ENCODE measurements around the gene REXO4. TPM values are rescaled to one million over a fixed set of nuclear protein-coding genes. Genes with fewer than 3 reads are reported as not detected.
A peak's percentile ranks its signal among the peaks of the same experiment; 100 is the strongest.

Gene REXO4
- total and polyA plus RNA-seq, 9 of the 15 experiments (the other 6 are each of a cell fraction or from before 2014, with no cell fraction given): 3.4 to 72.9 (median 31.1) TPM

DNA sequence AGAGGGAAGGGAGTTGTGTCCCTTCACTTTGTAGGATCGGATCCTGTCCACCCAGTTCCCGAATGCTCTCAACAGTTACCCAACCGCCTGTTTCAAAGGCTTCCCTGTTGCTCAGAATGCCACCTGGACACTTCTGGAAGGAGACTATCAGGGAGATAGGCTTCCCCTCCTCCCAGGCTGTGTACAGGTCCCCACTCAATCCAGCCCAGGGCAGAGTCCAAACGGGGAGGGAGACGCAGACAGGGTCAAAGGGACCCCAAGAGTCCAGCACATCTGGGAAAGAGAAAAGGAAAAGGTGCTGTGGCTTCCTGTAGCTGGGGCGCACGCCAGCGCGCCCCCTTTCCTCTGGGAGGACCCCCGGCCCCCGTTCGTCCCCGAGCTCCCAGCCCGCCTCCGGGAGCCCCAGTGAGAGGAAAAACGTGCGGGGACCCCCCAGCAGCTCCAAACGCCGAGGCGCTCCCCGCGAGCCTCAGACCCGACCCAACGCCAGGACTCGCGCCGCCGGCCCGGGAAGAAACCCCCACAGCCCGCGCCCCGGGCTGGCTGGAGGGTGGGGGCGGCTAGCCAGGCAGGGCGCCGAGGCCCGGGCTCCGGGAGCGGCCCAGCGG, 42.6 kb downstream of the REXO4 start (continued):
- TF ChIP-seq SRSF1 (IDR thresholded peaks at IDR 0.05; ENCODE audit: low read depth, low read length): no peak
- no peak for TF ChIP-seq MEIS2 (IDR thresholded peaks at IDR 0.05; ENCODE audit: partially characterized antibody)
- TF ChIP-seq, protein P1, sequence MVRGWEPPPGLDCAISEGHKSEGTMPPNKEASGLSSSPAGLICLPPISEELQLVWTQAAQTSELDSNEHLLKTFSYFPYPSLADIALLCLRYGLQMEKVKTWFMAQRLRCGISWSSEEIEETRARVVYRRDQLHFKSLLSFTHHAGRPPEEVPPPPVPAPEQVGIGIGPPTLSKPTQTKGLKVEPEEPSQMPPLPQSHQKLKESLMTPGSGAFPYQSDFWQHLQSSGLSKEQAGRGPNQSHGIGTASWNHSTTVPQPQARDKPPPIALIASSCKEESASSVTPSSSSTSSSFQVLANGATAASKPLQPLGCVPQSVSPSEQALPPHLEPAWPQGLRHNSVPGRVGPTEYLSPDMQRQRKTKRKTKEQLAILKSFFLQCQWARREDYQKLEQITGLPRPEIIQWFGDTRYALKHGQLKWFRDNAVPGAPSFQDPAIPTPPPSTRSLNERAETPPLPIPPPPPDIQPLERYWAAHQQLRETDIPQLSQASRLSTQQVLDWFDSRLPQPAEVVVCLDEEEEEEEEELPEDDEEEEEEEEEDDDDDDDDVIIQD (CRISPR knock-in tag; IDR thresholded peaks at IDR 0.05): no peak
- no peak for TF ChIP-seq CHCHD3 (CRISPR knock-in tag; IDR thresholded peaks at IDR 0.05)
- TF ChIP-seq, protein P2, sequence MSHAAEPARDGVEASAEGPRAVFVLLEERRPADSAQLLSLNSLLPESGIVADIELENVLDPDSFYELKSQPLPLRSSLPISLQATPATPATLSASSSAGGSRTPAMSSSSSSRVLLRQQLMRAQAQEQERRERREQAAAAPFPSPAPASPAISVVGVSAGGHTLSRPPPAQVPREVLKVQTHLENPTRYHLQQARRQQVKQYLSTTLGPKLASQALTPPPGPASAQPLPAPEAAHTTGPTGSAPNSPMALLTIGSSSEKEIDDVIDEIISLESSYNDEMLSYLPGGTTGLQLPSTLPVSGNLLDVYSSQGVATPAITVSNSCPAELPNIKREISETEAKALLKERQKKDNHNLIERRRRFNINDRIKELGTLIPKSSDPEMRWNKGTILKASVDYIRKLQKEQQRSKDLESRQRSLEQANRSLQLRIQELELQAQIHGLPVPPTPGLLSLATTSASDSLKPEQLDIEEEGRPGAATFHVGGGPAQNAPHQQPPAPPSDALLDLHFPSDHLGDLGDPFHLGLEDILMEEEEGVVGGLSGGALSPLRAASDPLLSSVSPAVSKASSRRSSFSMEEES (CRISPR knock-in tag; IDR thresholded peaks at IDR 0.05): no peak
- TF ChIP-seq, protein P3, sequence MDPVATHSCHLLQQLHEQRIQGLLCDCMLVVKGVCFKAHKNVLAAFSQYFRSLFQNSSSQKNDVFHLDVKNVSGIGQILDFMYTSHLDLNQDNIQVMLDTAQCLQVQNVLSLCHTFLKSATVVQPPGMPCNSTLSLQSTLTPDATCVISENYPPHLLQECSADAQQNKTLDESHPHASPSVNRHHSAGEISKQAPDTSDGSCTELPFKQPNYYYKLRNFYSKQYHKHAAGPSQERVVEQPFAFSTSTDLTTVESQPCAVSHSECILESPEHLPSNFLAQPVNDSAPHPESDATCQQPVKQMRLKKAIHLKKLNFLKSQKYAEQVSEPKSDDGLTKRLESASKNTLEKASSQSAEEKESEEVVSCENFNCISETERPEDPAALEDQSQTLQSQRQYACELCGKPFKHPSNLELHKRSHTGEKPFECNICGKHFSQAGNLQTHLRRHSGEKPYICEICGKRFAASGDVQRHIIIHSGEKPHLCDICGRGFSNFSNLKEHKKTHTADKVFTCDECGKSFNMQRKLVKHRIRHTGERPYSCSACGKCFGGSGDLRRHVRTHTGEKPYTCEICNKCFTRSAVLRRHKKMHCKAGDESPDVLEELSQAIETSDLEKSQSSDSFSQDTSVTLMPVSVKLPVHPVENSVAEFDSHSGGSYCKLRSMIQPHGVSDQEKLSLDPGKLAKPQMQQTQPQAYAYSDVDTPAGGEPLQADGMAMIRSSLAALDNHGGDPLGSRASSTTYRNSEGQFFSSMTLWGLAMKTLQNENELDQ (CRISPR knock-in tag; IDR thresholded peaks at IDR 0.05; ENCODE audit: borderline replicate concordance): no peak
- peak in 1 of 2 experiments; percentile 58; a peak in 1 of 4 replicates for TF ChIP-seq HDAC1 (IDR thresholded peaks at IDR 0.05)
- TF ChIP-seq, protein P4, sequence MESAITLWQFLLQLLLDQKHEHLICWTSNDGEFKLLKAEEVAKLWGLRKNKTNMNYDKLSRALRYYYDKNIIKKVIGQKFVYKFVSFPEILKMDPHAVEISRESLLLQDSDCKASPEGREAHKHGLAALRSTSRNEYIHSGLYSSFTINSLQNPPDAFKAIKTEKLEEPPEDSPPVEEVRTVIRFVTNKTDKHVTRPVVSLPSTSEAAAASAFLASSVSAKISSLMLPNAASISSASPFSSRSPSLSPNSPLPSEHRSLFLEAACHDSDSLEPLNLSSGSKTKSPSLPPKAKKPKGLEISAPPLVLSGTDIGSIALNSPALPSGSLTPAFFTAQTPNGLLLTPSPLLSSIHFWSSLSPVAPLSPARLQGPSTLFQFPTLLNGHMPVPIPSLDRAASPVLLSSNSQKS (CRISPR knock-in tag; IDR thresholded peaks at IDR 0.05): no peak
- no peak for TF ChIP-seq ZKSCAN1 (IDR thresholded peaks at IDR 0.05; ENCODE audit: low read depth, low read length)
- TF ChIP-seq RBFOX2 (IDR thresholded peaks at IDR 0.05; ENCODE audit: low read depth, low read length): no peak; the same call in 1 of the 2 replicates
- TF ChIP-seq, protein P5, sequence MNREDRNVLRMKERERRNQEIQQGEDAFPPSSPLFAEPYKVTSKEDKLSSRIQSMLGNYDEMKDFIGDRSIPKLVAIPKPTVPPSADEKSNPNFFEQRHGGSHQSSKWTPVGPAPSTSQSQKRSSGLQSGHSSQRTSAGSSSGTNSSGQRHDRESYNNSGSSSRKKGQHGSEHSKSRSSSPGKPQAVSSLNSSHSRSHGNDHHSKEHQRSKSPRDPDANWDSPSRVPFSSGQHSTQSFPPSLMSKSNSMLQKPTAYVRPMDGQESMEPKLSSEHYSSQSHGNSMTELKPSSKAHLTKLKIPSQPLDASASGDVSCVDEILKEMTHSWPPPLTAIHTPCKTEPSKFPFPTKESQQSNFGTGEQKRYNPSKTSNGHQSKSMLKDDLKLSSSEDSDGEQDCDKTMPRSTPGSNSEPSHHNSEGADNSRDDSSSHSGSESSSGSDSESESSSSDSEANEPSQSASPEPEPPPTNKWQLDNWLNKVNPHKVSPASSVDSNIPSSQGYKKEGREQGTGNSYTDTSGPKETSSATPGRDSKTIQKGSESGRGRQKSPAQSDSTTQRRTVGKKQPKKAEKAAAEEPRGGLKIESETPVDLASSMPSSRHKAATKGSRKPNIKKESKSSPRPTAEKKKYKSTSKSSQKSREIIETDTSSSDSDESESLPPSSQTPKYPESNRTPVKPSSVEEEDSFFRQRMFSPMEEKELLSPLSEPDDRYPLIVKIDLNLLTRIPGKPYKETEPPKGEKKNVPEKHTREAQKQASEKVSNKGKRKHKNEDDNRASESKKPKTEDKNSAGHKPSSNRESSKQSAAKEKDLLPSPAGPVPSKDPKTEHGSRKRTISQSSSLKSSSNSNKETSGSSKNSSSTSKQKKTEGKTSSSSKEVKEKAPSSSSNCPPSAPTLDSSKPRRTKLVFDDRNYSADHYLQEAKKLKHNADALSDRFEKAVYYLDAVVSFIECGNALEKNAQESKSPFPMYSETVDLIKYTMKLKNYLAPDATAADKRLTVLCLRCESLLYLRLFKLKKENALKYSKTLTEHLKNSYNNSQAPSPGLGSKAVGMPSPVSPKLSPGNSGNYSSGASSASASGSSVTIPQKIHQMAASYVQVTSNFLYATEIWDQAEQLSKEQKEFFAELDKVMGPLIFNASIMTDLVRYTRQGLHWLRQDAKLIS (CRISPR knock-in tag; IDR thresholded peaks at IDR 0.05): 0 out of 2 replicates have a peak, but pooled peaks have one; percentile 3
- TF ChIP-seq SLC30A9 (CRISPR knock-in tag; IDR thresholded peaks at IDR 0.05): no peak
- no peak for TF ChIP-seq ZNF311 (CRISPR knock-in tag; IDR thresholded peaks at IDR 0.05)
